Astrocyte (in vitro differentiated cells and primary cell): ENCODE measurements around the gene ZIC4. TPM values are rescaled to one million over a fixed set of nuclear protein-coding genes. Genes with fewer than 3 reads are reported as not detected.

ENCODE experiments used
- DNase-seq: peaks from one replicate; pipeline ENCODE4 v3.0.0-alpha.2; 2010; ENCODE audit warnings: low read depth
- FAIRE-seq: peaks from 2 replicates; lab custom pipeline; 2011; peaks lifted over from hg19 to GRCh38; lab: Jason Lieb, UNC
- H2AFZ ChIP-seq: 2 replicates; pipeline ENCODE4 v1.6.0; 2012; ENCODE audit warnings: low read depth, low read length, inconsistent platforms
- H3K27ac ChIP-seq: 2 replicates; pipeline ENCODE4 v1.5.1; 2011; ENCODE audit warnings: low read depth, low read length, inconsistent platforms
- H3K27me3 ChIP-seq: 2 replicates; pipeline ENCODE4 v1.6.0; 2011; ENCODE audit warnings: low read length, inconsistent platforms; ENCODE audit not compliant: insufficient read depth
- H3K36me3 ChIP-seq: 2 replicates; pipeline ENCODE4 v1.5.1; 2011; ENCODE audit warnings: low read length, inconsistent platforms; ENCODE audit not compliant: insufficient read depth
- H3K4me1 ChIP-seq: 2 replicates; pipeline ENCODE4 v1.5.1; 2011; ENCODE audit warnings: low read length, inconsistent platforms; ENCODE audit not compliant: insufficient read depth
- H3K4me2 ChIP-seq: 2 replicates; pipeline ENCODE4 v1.6.0; 2012; ENCODE audit warnings: low read length, inconsistent platforms
- H3K4me3 ChIP-seq: 2 replicates; pipeline ENCODE4 v1.5.1; 2011; ENCODE audit warnings: low read depth, mild to moderate bottlenecking, low read length, inconsistent platforms; ENCODE audit not compliant: insufficient read depth
- H3K79me2 ChIP-seq: 2 replicates; pipeline ENCODE4 v1.6.0; 2012; ENCODE audit warnings: mild to moderate bottlenecking, low read length, inconsistent platforms; ENCODE audit not compliant: insufficient read depth
- H3K9ac ChIP-seq: 2 replicates; pipeline ENCODE4 v1.6.0; 2012; ENCODE audit warnings: mild to moderate bottlenecking, low read length, inconsistent platforms
- H3K9me3 ChIP-seq: 2 replicates; pipeline ENCODE4 v1.5.1; 2012; ENCODE audit warnings: low read depth, mild to moderate bottlenecking, low read length, inconsistent platforms; ENCODE audit not compliant: insufficient read depth
- H4K20me1 ChIP-seq: 2 replicates; pipeline ENCODE4 v1.6.0; 2012; ENCODE audit warnings: low read length, inconsistent platforms; ENCODE audit not compliant: insufficient read depth
- H3K27ac Mint-ChIP-seq: one replicate; pipeline ENCODE4 v1.8.0; 2021; ENCODE audit warnings: mild to moderate bottlenecking, mixed read lengths; ENCODE audit not compliant: unreplicated experiment
- H3K27me3 Mint-ChIP-seq: one replicate; pipeline ENCODE4 v1.8.0; 2021; ENCODE audit warnings: low read depth, mixed read lengths; ENCODE audit not compliant: unreplicated experiment
- H3K36me3 Mint-ChIP-seq: one replicate; pipeline ENCODE4 v1.8.0; 2021; ENCODE audit warnings: low read depth, mixed read lengths; ENCODE audit not compliant: unreplicated experiment
- H3K4me1 Mint-ChIP-seq: one replicate; pipeline ENCODE4 v1.8.0; 2021; ENCODE audit warnings: low read depth, mixed read lengths; ENCODE audit not compliant: unreplicated experiment
- H3K4me3 Mint-ChIP-seq: one replicate; pipeline ENCODE4 v1.8.0; 2021; ENCODE audit warnings: mild to moderate bottlenecking, moderate library complexity, mixed read lengths; ENCODE audit not compliant: unreplicated experiment
- H3K9me3 Mint-ChIP-seq: one replicate; pipeline ENCODE4 v1.8.0; 2021; ENCODE audit warnings: mild to moderate bottlenecking, mixed read lengths; ENCODE audit not compliant: unreplicated experiment
- CTCF ChIP-seq: IDR thresholded peaks from 2 replicates; pipeline ENCODE4 v1.5.1; 2011; ENCODE audit warnings: low read depth, mild to moderate bottlenecking, inconsistent platforms, low read length, moderate library complexity; ENCODE audit not compliant: insufficient read depth
- EZH2 ChIP-seq: IDR thresholded peaks from 2 replicates; pipeline ENCODE4 v1.6.1; 2012; ENCODE audit warnings: mild to moderate bottlenecking, low read length, inconsistent platforms; ENCODE audit not compliant: insufficient read depth
- total RNA-seq: library from RNA; stranded (reverse); gene quantifications from 2 replicates; pipeline ENCODE4 v1.2.1, GENCODE V29; 2021

Gene ZIC4
- total RNA-seq, 1 donor from 2014 or later, result not detected

GRCh38 chr3:147404000-147404799, 2.1 kb downstream of the ZIC4 start:
- FAIRE-seq, result no peak
- no peaks in the 10 kb centered on the region for H4K20me1 ChIP-seq
- no peaks in the 10 kb centered on the region for H3K36me3 ChIP-seq
- H3K4me3 ChIP-seq, result no peak overlapping the region
- H2AFZ ChIP-seq, result no peak overlapping the region
- no peak for TF ChIP-seq EZH2
- no peak for TF ChIP-seq CTCF
- H3K4me1 Mint-ChIP-seq, result peaks cover 4% of the 10 kb centered on the region
- H3K4me3 Mint-ChIP-seq, result no peak overlapping the region
- H3K27ac Mint-ChIP-seq, result no peak overlapping the region
- peaks cover 20% of the 10 kb centered on the region for H3K9me3 Mint-ChIP-seq
- H3K79me2 ChIP-seq, result peaks cover 65% of the 10 kb centered on the region
- H3K27ac ChIP-seq, result peak overlapping the region; percentile 22
- DNase-seq, result no peak
- H3K4me2 ChIP-seq, result peak overlapping the region; percentile 88
- peaks cover 91% of the 10 kb centered on the region for H3K27me3 Mint-ChIP-seq
- H3K4me1 ChIP-seq, result peaks cover 42% of the 10 kb centered on the region
- H3K27me3 ChIP-seq, result peaks cover 37% of the 10 kb centered on the region
- no peaks in the 10 kb centered on the region for H3K9me3 ChIP-seq
- no peaks in the 10 kb centered on the region for H3K36me3 Mint-ChIP-seq
- H3K9ac ChIP-seq, result peak overlapping the region; percentile 82

GRCh38 chr3:147403511-147403910, 2.8 kb downstream of the ZIC4 start:
- TF ChIP-seq EZH2, result no peak
- no peak for TF ChIP-seq CTCF
- no peaks in the 10 kb centered on the region for H3K36me3 ChIP-seq
- no peak overlapping the region for H2AFZ ChIP-seq
- peak overlapping the region; percentile 88 for H3K4me2 ChIP-seq
- H3K27ac Mint-ChIP-seq, result no peak overlapping the region
- no peaks in the 10 kb centered on the region for H3K9me3 ChIP-seq
- H3K27me3 Mint-ChIP-seq, result peaks cover 90% of the 10 kb centered on the region
- FAIRE-seq, result no peak
- DNase-seq, result no peak
- H3K9me3 Mint-ChIP-seq, result peaks cover 20% of the 10 kb centered on the region
- H3K27ac ChIP-seq, result peak overlapping the region; percentile 22
- no peak overlapping the region for H3K4me3 ChIP-seq
- no peak overlapping the region for H3K4me3 Mint-ChIP-seq
- peaks cover 4% of the 10 kb centered on the region for H3K4me1 Mint-ChIP-seq
- H3K4me1 ChIP-seq, result peaks cover 44% of the 10 kb centered on the region
- H4K20me1 ChIP-seq, result no peaks in the 10 kb centered on the region
- no peaks in the 10 kb centered on the region for H3K36me3 Mint-ChIP-seq
- H3K27me3 ChIP-seq, result peaks cover 33% of the 10 kb centered on the region
- H3K79me2 ChIP-seq, result peaks cover 70% of the 10 kb centered on the region
- H3K9ac ChIP-seq, result no peak overlapping the region

GRCh38 chr3:147402159-147402558, 4.2 kb downstream of the ZIC4 start:
- no peak overlapping the region for H3K4me2 ChIP-seq
- DNase-seq (no peak), FAIRE-seq (no peak)

More at GRCh38 chr3:147402159-147402558, 4.2 kb downstream of the ZIC4 start:
- no peaks in the 10 kb centered on the region for H3K4me1 Mint-ChIP-seq
- H3K36me3 ChIP-seq, result no peaks in the 10 kb centered on the region
- H3K27me3 ChIP-seq, result peaks cover 20% of the 10 kb centered on the region
- no peak overlapping the region for H3K4me3 ChIP-seq
- peaks cover 69% of the 10 kb centered on the region for H3K79me2 ChIP-seq
- H3K27ac ChIP-seq, result no peak overlapping the region
- no peak overlapping the region for H2AFZ ChIP-seq
- no peaks in the 10 kb centered on the region for H3K9me3 ChIP-seq
- no peak overlapping the region for H3K9ac ChIP-seq
- H3K27me3 Mint-ChIP-seq, result peaks cover 90% of the 10 kb centered on the region
- TF ChIP-seq CTCF, result no peak
- no peak for TF ChIP-seq EZH2
- H4K20me1 ChIP-seq, result no peaks in the 10 kb centered on the region
- H3K27ac Mint-ChIP-seq, result no peak overlapping the region
- H3K4me1 ChIP-seq, result peaks cover 40% of the 10 kb centered on the region
- no peak overlapping the region for H3K4me3 Mint-ChIP-seq
- H3K9me3 Mint-ChIP-seq, result peaks cover 21% of the 10 kb centered on the region
- no peaks in the 10 kb centered on the region for H3K36me3 Mint-ChIP-seq
